ENCODE measurements around the gene LMO1. TPM values are rescaled to one million over a fixed set of nuclear protein-coding genes. Genes with fewer than 3 reads are reported as not detected.

Gene LMO1
- total RNA-seq (2022; extraction: Qiagen RNA extraction) = 1.9 to 3.6 TPM (median 2.7 TPM) in 5 replicates

DNA sequence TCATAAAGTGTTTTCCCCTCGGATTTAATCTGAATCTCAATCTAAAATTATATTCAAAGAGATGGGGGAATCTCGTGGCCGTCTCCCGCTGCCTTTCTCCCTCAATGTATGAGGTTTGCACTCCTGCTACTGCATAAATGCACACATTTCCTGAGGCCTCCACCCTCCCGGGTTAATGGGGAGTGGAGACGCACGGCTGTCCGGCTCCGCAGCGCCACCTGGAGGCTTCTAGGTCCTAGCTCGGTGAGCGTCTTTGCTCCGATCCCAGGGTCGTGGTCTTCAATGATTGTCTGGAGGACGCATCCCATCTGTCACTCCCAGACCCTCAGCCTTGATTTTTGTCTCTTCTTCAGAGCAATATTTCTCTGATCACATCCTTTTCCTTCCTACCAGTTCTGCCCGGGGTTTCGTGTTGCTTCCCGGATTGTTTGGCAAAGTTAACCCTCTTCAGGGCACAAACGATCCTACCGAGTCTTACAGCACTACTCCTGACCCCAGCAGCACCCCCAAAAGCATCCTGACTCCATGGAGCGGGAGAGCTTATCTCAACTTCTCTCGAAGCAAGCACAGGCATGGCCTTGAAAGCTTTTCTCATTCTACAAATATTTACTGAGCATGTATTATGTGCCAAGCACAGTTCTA is at the start of gene LMO1:
Gene LMO1 (minus strand): TSS at position 110 of the 642 bp plus-strand sequence. CDS start 516 bp downstream, outside the sequence.

Other genes starting within 250 kb of the LMO1 start
- 4.6 to 7.1 TPM (median 6.8 TPM) in 5 replicates for gene TUB, start 182.7 kb downstream of the LMO1 start, total RNA-seq (2022; extraction: Qiagen RNA extraction)
- 1.1 to 2.3 TPM (median 2.0 TPM) in 5 replicates for gene RIC3, start 94.9 kb downstream of the LMO1 start, total RNA-seq (2022; extraction: Qiagen RNA extraction)

Data from A549 treated with dexamethasone at 1 μM for 4 hours (cell line).